RCC 7860 (cell line): ENCODE results near the gene ARL13B.
"Not testable (repeated sequence)": the region's sequence is repeated elsewhere in the genome, so short reads cannot be mapped to it uniquely, and the experiment has no call there.

ENCODE experiments used
- DNase-seq: peaks from one replicate; pipeline ENCODE4 v3.0.0-alpha.2; 2015; ENCODE audit warnings: low spot score
- FAIRE-seq: peaks from 2 replicates; lab custom pipeline; 2012; peaks lifted over from hg19 to GRCh38; lab: Jason Lieb, UNC

Gene ARL13B

GRCh38 chr3:94061297-94061696 is 81.3 kb downstream of the ARL13B start:
- FAIRE-seq (no peak), DNase-seq (no peak)

GRCh38 chr3:94062513-94063404 is 82.8 kb downstream of the ARL13B start, which contains the start of the genes DHFR2 and NSUN3:
DHFR2 (minus strand) TSS chr3:94062916; CDS start chr3:94061511, 1,405 bp downstream.
NSUN3 (plus strand) TSS chr3:94063061; CDS start chr3:94063127, 66 bp downstream.
- FAIRE-seq (peak; percentile 92), DNase-seq (peak; percentile 96)

- FAIRE-seq (no peak), DNase-seq (no peak)
Measured at GRCh38 chr3:94063496-94064119, 83.7 kb downstream of the ARL13B start.

GRCh38 chr3:94064243-94064860 is 84.4 kb downstream of the ARL13B start:
- no peak for DNase-seq
- no peak for FAIRE-seq

GRCh38 chr3:94065122-94065521 is 85.2 kb downstream of the ARL13B start:
- no peak for FAIRE-seq
- DNase-seq, result no peak

GRCh38 chr3:94065819-94066480 is 86.0 kb downstream of the ARL13B start:
- FAIRE-seq, result no peak

GRCh38 chr3:94066506-94067500 is 86.8 kb downstream of the ARL13B start:
- DNase-seq (no peak), FAIRE-seq (no peak)

More at GRCh38 chr3:94065819-94066480, 86.0 kb downstream of the ARL13B start:
- no peak for DNase-seq

GRCh38 chr3:94069194-94069813 is 89.3 kb downstream of the ARL13B start:
- no peak for DNase-seq
- FAIRE-seq, result peak; percentile 85

GRCh38 chr3:94070341-94070911 is 90.5 kb downstream of the ARL13B start:
- DNase-seq, result no peak
- FAIRE-seq, result no peak

- no peak for FAIRE-seq
Measured at GRCh38 chr3:94071713-94072284, 91.8 kb downstream of the ARL13B start.

GRCh38 chr3:94076055-94076454 is 96.1 kb downstream of the ARL13B start:
- FAIRE-seq (no peak), DNase-seq (peak; percentile 11)

More at GRCh38 chr3:94071713-94072284, 91.8 kb downstream of the ARL13B start:
- DNase-seq, result no peak

- not testable (repeated sequence) for FAIRE-seq, DNase-seq
Measured at GRCh38 chr3:94080552-94080951, 100.6 kb downstream of the ARL13B start.

- FAIRE-seq (no peak), DNase-seq (no peak)
Measured at GRCh38 chr3:94081884-94082283, 101.9 kb downstream of the ARL13B start.

GRCh38 chr3:94082391-94082937 is 102.5 kb downstream of the ARL13B start:
- DNase-seq, result no peak
- FAIRE-seq, result no peak

GRCh38 chr3:94083261-94083660 is 103.3 kb downstream of the ARL13B start:
- FAIRE-seq (no peak), DNase-seq (no peak)

- FAIRE-seq, result no peak
- no peak for DNase-seq
Measured at GRCh38 chr3:94089126-94089525, 109.2 kb downstream of the ARL13B start.

- DNase-seq (no peak), FAIRE-seq (no peak)
Measured at GRCh38 chr3:94092086-94092485, 112.1 kb downstream of the ARL13B start.

- no peak for FAIRE-seq
- no peak for DNase-seq
Measured at GRCh38 chr3:94093151-94093550, 113.2 kb downstream of the ARL13B start.
